HepG2 (cell line): ENCODE measurements around the gene NAIF1. TPM values are rescaled to one million over a fixed set of nuclear protein-coding genes. Genes with fewer than 3 reads are reported as not detected.

Experiments
- CREB1 ChIP-seq, 2 experiments: fragments of 450-650 bp in 1 of 2; IDR thresholded peaks; 2 replicates each; pipeline ENCODE4 v1.6.1; 2016 to 2017; ENCODE audit warnings: control low read depth in 1 of 2, mild to moderate bottlenecking in 1 of 2, missing compliant biosample characterization in 1 of 2, missing genetic modification characterization in 1 of 2
- DMAP1 ChIP-seq: IDR thresholded peaks from 2 replicates; pipeline ENCODE4 v1.6.1; 2016
- HDAC6 ChIP-seq: fragments of 200-600 bp; sonication (generic); IDR thresholded peaks from 2 replicates; pipeline ENCODE4 v1.7.0; 2017; ENCODE audit warnings: mild to moderate bottlenecking, antibody characterized with exemption, low read length, low read depth
- HINFP ChIP-seq: sonication (generic); formaldehyde crosslinking; IDR thresholded peaks from 2 replicates; pipeline ENCODE4 v1.4.0; 2020; ENCODE audit warnings: low read depth, mild to moderate bottlenecking, missing genetic modification reagents
- KDM2A ChIP-seq: sonication (generic); formaldehyde crosslinking; IDR thresholded peaks from 2 replicates; pipeline ENCODE4 v1.4.0; 2020; ENCODE audit warnings: low read depth, missing genetic modification reagents, borderline replicate concordance
- KLF11 ChIP-seq: IDR thresholded peaks from 2 replicates; pipeline ENCODE4 v1.6.1; 2016; ENCODE audit warnings: missing compliant biosample characterization
- PAF1 ChIP-seq: IDR thresholded peaks from 2 replicates; pipeline ENCODE4 v1.6.1; 2016; ENCODE audit warnings: missing genetic modification reagents, missing compliant biosample characterization
- RARG ChIP-seq: sonication (generic); formaldehyde crosslinking; IDR thresholded peaks from 2 replicates; pipeline ENCODE4 v1.4.0; 2020; ENCODE audit warnings: low read depth, mild to moderate bottlenecking, missing genetic modification reagents
- SAP130 ChIP-seq: IDR thresholded peaks from 2 replicates; pipeline ENCODE4 v1.6.1; 2016; ENCODE audit warnings: low read depth
- SNAPC4 ChIP-seq: sonication (generic); formaldehyde crosslinking; IDR thresholded peaks from 2 replicates; pipeline ENCODE4 v1.4.0; 2020; ENCODE audit warnings: mild to moderate bottlenecking, missing genetic modification reagents
- STAT5B ChIP-seq: sonication (generic); formaldehyde crosslinking; IDR thresholded peaks from 2 replicates; pipeline ENCODE4 v1.4.0; 2020; ENCODE audit warnings: missing genetic modification reagents
- STAT6 ChIP-seq: sonication (generic); formaldehyde crosslinking; IDR thresholded peaks from 2 replicates; pipeline ENCODE4 v1.4.0; 2020; ENCODE audit warnings: missing genetic modification reagents, mild to moderate bottlenecking, borderline replicate concordance
- ZNF224 ChIP-seq: sonication (generic); formaldehyde crosslinking; IDR thresholded peaks from 2 replicates; pipeline ENCODE4 v1.5.0; 2020; ENCODE audit warnings: mild to moderate bottlenecking, missing genetic modification reagents
- ZNF614 ChIP-seq: IDR thresholded peaks from 2 replicates; pipeline ENCODE4 v1.6.1; 2018; ENCODE audit warnings: missing biosample characterization, missing genetic modification reagents, inconsistent platforms, borderline replicate concordance
- ZNF788 ChIP-seq: sonication (generic); formaldehyde crosslinking; IDR thresholded peaks from 2 replicates; pipeline ENCODE4 v1.5.0; 2020; ENCODE audit warnings: mild to moderate bottlenecking, missing genetic modification reagents, borderline replicate concordance
- polyA plus RNA-seq, 8 experiments: library from polyadenylated mRNA; depleted of rRNA in 3 of 8; stranded (reverse) in 7 of 8; unstranded in 1 of 8; fragments of >200 nt; fragmentation: Illumina TruSeq in 4 of 8; extraction: Trizol in 4 of 8; gene quantifications; 2 replicates each; pipeline versions ENCODE4 v1.2.1 to v1.2.3, GENCODE V29; 2011 to 2016; ENCODE audit warnings: low read depth in 4 of 8, missing spikeins in 1 of 8, mixed read lengths in 1 of 8; ENCODE audit not compliant: insufficient read depth in 1 of 8
- total RNA-seq, 5 experiments: library from RNA; depleted of rRNA; stranded (reverse); fragments of >200 nt; fragmentation: Illumina TruSeq; extraction: Trizol; gene quantifications; 2 replicates each; pipeline ENCODE4 v1.2.3, GENCODE V29; 2016; ENCODE audit warnings: low read depth in 1 of 5

NAIF1 gene
- total and polyA plus RNA-seq, 2 of the 13 experiments (the other 11 are each of a cell fraction or from before 2014, with no cell fraction given): 6.0 to 6.9 TPM

- TF ChIP-seq SNAPC4 (0 out of 2 replicates have a peak, but pooled peaks have one; percentile 60), ZNF224 (peak; percentile 73; the same call in 1 of the 2 replicates), CREB1 (IDR thresholded peaks at IDR 0.05) (0 out of 2 replicates have a peak, but pooled peaks have one; percentile 4), CREB1 (CRISPR knock-in tag; IDR thresholded peaks at IDR 0.05) (no peak; the same call in 1 of the 2 replicates), HINFP (CRISPR knock-in tag) (peak; percentile 90), STAT6 (peak; percentile 96; the same call in 1 of the 2 replicates), RARG (CRISPR knock-in tag) (no peak), KDM2A (CRISPR knock-in tag) (peak; percentile 71), KLF11 (CRISPR knock-in tag) (no peak), PAF1 (CRISPR knock-in tag) (no peak), ZNF614 (CRISPR knock-in tag) (peak; percentile 74; the same call in 1 of the 2 replicates), HDAC6 (no peak), ZNF788 (CRISPR knock-in tag) (peak; percentile 92; the same call in 1 of the 2 replicates), SAP130 (CRISPR knock-in tag) (peak; percentile 96), DMAP1 (CRISPR knock-in tag) (peak; percentile 83), STAT5B (peak; percentile 82; the same call in 1 of the 2 replicates)
Observed at GRCh38 chr9:128115187-128116103, 48.3 kb upstream of the NAIF1 start (continued).
